Colonic mucosa (tissue), 4 donors: ENCODE data around the gene WDR62. TPM values are rescaled to one million over a fixed set of nuclear protein-coding genes. Genes with fewer than 3 reads are reported as not detected.
A peak's percentile ranks its signal among the peaks of the same experiment; 100 is the strongest.

ENCODE experiments used
- DNase-seq: peaks from one replicate; pipeline ENCODE4 v3.0.0-alpha.2; 2020
- H3K27ac ChIP-seq: fragments of 200-600 bp; one replicate; pipeline ENCODE4 v1.8.0; 2021
- H3K27me3 ChIP-seq: fragments of 200-600 bp; one replicate; pipeline ENCODE4 v1.8.0; 2021
- H3K36me3 ChIP-seq: fragments of 200-600 bp; one replicate; pipeline ENCODE4 v1.8.0; 2021
- H3K4me1 ChIP-seq: fragments of 200-600 bp; one replicate; pipeline ENCODE4 v1.8.0; 2021; ENCODE audit warnings: mild to moderate bottlenecking
- H3K4me3 ChIP-seq: fragments of 200-600 bp; one replicate; pipeline ENCODE4 v1.8.0; 2021
- H3K9ac ChIP-seq, 2 donors: one replicate each; pipeline ENCODE4 v1.7.0; 2013; ENCODE audit warnings: control low read depth in 2 of 2, low read depth in 2 of 2, low read length in 2 of 2
- H3K9me3 ChIP-seq: fragments of 200-600 bp; one replicate; pipeline ENCODE4 v1.8.0; 2021
- CTCF ChIP-seq: fragments of 200-600 bp; IDR thresholded peaks from one replicate; pipeline ENCODE4 v1.8.0; 2022; ENCODE audit warnings: antibody characterized with exemption, mild to moderate bottlenecking
- intact Hi-C: fragments of 100-400 bp; cut with DNase I; formaldehyde crosslinking; loops from one replicate; pipeline ENCODE4 v1.14.1; 2022
- total RNA-seq, 2 donors: library from RNA; stranded (reverse); fragmentation: NEBNext Ultra II Directional in 1 of 2; extraction: Animal tissue kit (Norgen Biotek cat#: 25700) in 1 of 2; gene quantifications; one replicate each; pipeline ENCODE4 v1.2.1, GENCODE V29; 2021
- donor health status: healthy.
- donor health status: DM: no; HTN: no; CAD: no.
- donor health status: DM: no; HTN: no; CAD: no.

The WDR62 gene
- total RNA-seq, 2 donors from 2014 or later = 2.1 to 13.1 TPM

GRCh38 chr19:36149673-36150406, 95.1 kb downstream of the WDR62 start:
- H3K9me3 ChIP-seq = no peaks in the 10 kb centered on the region
- H3K4me3 ChIP-seq = no peak overlapping the region
- H3K27ac ChIP-seq = no peak overlapping the region
- no peaks in the 10 kb centered on the region for H3K27me3 ChIP-seq
- no peak for TF ChIP-seq CTCF
- H3K4me1 ChIP-seq = no peaks in the 10 kb centered on the region
- DNase-seq = no peak
- intact Hi-C loops = no loop called here
- H3K36me3 ChIP-seq = peaks cover 10% of the 10 kb centered on the region
- no peak overlapping the region for H3K9ac ChIP-seq

GRCh38 chr19:36150586-36150985, 95.9 kb downstream of the WDR62 start:
- intact Hi-C loops = no loop called here
- no peak for DNase-seq
- Histone ChIP-seq H3K4me3 (no peak overlapping the region), H3K27me3 (no peaks in the 10 kb centered on the region), H3K4me1 (no peaks in the 10 kb centered on the region), H3K9ac (no peak overlapping the region), H3K36me3 (peaks cover 10% of the 10 kb centered on the region), H3K9me3 (no peaks in the 10 kb centered on the region), H3K27ac (no peak overlapping the region)
- TF ChIP-seq CTCF = no peak

DNA sequence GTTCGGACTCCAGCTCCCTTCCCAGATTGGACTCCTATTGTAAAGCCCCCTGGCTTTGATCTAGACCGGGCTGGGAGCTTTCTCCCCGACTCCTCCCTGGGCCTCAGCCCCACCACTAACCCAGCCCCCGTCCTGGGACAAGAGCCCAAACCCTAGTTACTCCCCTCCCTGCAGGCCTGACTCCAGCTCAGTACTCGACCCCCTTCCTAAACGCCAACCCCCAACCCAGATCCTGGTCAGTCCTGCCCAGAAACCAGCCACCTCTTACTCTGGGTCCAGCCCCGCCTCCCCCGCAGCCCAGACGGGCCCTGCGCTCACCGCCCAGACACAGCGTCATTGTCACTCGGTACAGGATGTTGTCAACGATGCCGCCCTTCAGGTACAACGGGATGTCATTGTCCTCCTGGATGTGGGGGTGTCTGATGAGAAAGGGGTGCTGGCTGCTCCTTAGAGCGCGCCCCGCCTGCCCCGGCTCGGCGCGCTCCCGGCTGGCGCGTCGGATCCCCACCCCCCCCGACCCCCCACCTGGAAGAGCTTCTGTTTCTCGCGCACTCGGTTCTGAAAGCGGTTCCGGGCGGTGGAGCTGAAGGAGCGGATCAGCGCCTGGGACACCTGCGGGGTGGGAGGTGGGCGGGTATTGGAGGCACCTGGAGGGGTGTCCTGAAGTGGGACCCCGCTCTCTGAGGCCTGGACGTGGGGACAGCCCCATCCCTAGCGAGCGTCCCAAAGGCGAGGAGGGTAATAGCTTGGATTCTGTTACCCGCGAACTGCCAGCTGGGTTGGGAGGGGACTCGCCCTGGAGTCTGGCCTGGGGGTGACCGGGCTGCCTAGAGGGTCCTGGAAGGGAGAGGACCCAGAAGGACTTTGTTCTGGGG, 96.7 kb downstream of the WDR62 start:
- Histone ChIP-seq H3K4me3 (peak overlapping the region; percentile 22), H3K36me3 (peaks cover 2% of the 10 kb centered on the region), H3K27me3 (no peaks in the 10 kb centered on the region), H3K27ac (peak overlapping the region; percentile 76), H3K9me3 (no peaks in the 10 kb centered on the region), H3K4me1 (no peaks in the 10 kb centered on the region), H3K9ac (peak overlapping the region; percentile 55 to 73)
- DNase-seq = no peak
- no peak for TF ChIP-seq CTCF
- intact Hi-C loops = no loop called here

DNA sequence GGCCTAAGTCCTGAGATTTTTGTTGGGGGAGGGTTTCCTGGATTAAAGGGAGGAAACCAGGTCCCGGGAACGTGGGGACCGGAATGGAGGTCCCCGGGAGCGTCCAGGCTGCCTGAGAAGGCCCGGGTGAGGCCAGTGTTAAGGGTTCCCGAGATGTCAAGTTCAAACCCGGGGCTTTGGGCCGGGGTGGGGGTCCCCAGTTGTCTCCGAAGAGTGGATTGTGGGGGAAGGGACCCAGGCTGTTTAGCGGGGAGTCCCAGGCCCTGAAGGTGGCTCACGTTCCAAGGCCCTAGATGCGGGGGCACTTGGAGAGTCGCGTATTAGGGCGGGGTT, 97.3 kb downstream of the WDR62 start:
- no peaks in the 10 kb centered on the region for H3K4me1 ChIP-seq
- H3K9me3 ChIP-seq = no peaks in the 10 kb centered on the region
- no peaks in the 10 kb centered on the region for H3K27me3 ChIP-seq
- peak overlapping the region; percentile 55 to 73 for H3K9ac ChIP-seq
- no peak for DNase-seq
- no peak for TF ChIP-seq CTCF
- H3K4me3 ChIP-seq = peak overlapping the region; percentile 22
- no peaks in the 10 kb centered on the region for H3K36me3 ChIP-seq
- intact Hi-C loops = no loop called here
- H3K27ac ChIP-seq = peak overlapping the region; percentile 76

DNA sequence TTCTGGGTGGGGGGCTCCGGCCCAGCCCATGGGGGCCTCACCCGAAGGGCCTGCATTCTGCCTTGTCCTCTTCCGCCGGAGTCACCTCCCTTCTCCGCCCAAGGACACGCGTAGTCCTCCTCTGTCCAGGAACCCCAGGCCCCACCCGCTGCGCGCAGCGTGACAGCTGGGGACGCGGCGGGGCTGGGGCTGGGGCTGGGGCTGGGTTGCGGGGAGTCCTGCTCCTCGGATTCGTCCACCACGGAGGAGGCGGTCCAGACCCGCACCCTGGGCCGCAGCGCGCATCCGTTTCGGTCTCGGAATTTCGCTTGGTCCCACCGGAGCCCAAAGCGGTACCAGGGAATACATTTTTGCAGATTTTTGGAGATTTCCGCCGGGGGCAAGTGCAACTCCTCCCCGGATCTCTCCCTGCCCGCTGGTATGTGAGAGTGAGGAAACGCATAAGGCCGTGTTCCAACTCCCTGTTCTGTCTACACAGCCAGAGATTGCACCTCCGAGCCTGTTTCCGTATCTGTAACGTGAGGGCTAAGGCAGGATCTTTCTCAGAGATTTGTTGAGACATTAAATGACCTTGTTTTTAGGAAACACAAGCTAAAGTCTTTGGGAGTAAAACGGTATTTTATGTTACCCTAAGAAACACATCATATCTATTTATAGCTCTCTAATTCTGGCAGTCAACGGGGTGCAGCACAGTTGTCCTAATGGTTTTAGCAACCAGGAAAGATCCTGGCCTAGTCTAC, 97.8 kb downstream of the WDR62 start, which contains the start of gene COX7A1:
COX7A1 (minus strand) TSS at position 96 of the 740 bp plus-strand sequence; CDS start at position 56, 40 bp downstream.
- H3K27me3 ChIP-seq = no peaks in the 10 kb centered on the region
- H3K9ac ChIP-seq = peak within 1 kb of the TSS; percentile 55 to 73
- no peaks in the 10 kb centered on the region for H3K4me1 ChIP-seq
- H3K4me3 ChIP-seq = peak within 1 kb of the TSS; percentile 22
- DNase-seq = no peak
- no peak for TF ChIP-seq CTCF
- intact Hi-C loops = no loop called here
- no peaks in the 10 kb centered on the region for H3K9me3 ChIP-seq
- H3K36me3 ChIP-seq = no peaks in the 10 kb centered on the region
- H3K27ac ChIP-seq = peak within 1 kb of the TSS; percentile 76
